OCI-LY7 (cell line): ENCODE results near the gene SAXO2.
"Not testable (repeated sequence)": the region's sequence is repeated elsewhere in the genome, so short reads cannot be mapped to it uniquely, and the experiment has no call there.

Source experiments
- EZH2phosphoT487 ChIP-seq: fragments of 200-600 bp; sonication (generic); IDR thresholded peaks from 2 replicates; pipeline ENCODE4 v1.6.1; 2018; ENCODE audit warnings: low read depth, borderline replicate concordance, mild to moderate bottlenecking, mixed run types, antibody characterized with exemption, low read length, moderate library complexity, mixed read lengths
- TF ChIP-seq, protein P1 (sequence below): fragments of 200-600 bp; sonication (generic); conservative IDR thresholded peaks from 2 replicates; pipeline ENCODE4 v1.5.1; 2014; ENCODE audit warnings: mild to moderate bottlenecking, antibody characterized with exemption, low read length, moderate library complexity, mixed read lengths

DNA sequence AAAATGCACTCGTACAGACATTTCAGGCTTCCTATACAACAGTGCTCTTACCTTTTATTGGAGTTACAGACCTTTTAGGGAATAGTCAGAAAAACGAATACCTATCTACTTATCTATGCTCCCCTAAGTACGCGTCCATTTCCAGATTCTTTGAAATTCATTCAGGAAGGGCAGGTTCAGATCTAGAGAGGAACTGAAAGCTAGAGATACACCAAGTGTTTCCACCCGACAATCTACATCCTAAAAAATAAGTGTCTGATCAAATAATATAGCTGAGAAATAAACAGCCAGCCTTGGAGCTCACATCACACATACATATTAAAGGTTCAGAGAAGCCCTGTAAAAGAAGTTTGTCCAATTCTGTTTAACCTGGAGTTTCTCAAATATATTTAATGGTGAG is 19.0 kb upstream of the SAXO2 start:
- TF ChIP-seq, protein P1, sequence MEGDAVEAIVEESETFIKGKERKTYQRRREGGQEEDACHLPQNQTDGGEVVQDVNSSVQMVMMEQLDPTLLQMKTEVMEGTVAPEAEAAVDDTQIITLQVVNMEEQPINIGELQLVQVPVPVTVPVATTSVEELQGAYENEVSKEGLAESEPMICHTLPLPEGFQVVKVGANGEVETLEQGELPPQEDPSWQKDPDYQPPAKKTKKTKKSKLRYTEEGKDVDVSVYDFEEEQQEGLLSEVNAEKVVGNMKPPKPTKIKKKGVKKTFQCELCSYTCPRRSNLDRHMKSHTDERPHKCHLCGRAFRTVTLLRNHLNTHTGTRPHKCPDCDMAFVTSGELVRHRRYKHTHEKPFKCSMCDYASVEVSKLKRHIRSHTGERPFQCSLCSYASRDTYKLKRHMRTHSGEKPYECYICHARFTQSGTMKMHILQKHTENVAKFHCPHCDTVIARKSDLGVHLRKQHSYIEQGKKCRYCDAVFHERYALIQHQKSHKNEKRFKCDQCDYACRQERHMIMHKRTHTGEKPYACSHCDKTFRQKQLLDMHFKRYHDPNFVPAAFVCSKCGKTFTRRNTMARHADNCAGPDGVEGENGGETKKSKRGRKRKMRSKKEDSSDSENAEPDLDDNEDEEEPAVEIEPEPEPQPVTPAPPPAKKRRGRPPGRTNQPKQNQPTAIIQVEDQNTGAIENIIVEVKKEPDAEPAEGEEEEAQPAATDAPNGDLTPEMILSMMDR, result not testable (repeated sequence)
- not testable (repeated sequence) for TF ChIP-seq EZH2phosphoT487
